HepG2 (cell line): ENCODE data around the gene RPL27A. TPM values are rescaled to one million over a fixed set of nuclear protein-coding genes. Genes with fewer than 3 reads are reported as not detected.
A peak's percentile ranks its signal among the peaks of the same experiment; 100 is the strongest.

Source experiments
- AFF4 ChIP-seq: sonication (generic); formaldehyde crosslinking; IDR thresholded peaks from 2 replicates; pipeline ENCODE4 v1.4.0; 2020; ENCODE audit warnings: missing genetic modification reagents
- CEBPZ ChIP-seq: IDR thresholded peaks from 2 replicates; pipeline ENCODE4 v1.6.1; 2012; ENCODE audit warnings: low read length, improper control_type of control experiment
- CHD4 ChIP-seq: fragments of 200-600 bp; sonication (generic); IDR thresholded peaks from 2 replicates; pipeline ENCODE4 v1.7.0; 2017; ENCODE audit warnings: mild to moderate bottlenecking, low read length, borderline replicate concordance
- ELF4 ChIP-seq: sonication (generic); formaldehyde crosslinking; IDR thresholded peaks from 2 replicates; pipeline ENCODE4 v1.5.0; 2020; ENCODE audit warnings: missing genetic modification reagents, mild to moderate bottlenecking, moderate library complexity, borderline replicate concordance
- FOXK2 ChIP-seq: fragments of 450-650 bp; IDR thresholded peaks from 2 replicates; pipeline ENCODE4 v1.6.1; 2016
- GATAD1 ChIP-seq: IDR thresholded peaks from 2 replicates; pipeline ENCODE4 v1.6.1; 2016; ENCODE audit warnings: missing genetic modification reagents, missing compliant biosample characterization
- JARID2 ChIP-seq: sonication (generic); formaldehyde crosslinking; IDR thresholded peaks from 2 replicates; pipeline ENCODE4 v1.8.1; 2023; ENCODE audit warnings: missing genetic modification reagents, inconsistent platforms; ENCODE audit not compliant: insufficient replicate concordance
- MTERF4 ChIP-seq: sonication (generic); formaldehyde crosslinking; IDR thresholded peaks from 2 replicates; pipeline ENCODE4 v1.8.0; 2023; ENCODE audit warnings: mild to moderate bottlenecking, missing genetic modification reagents
- SMAD3 ChIP-seq: sonication (generic); formaldehyde crosslinking; IDR thresholded peaks from 2 replicates; pipeline ENCODE4 v1.4.0; 2020; ENCODE audit warnings: missing genetic modification reagents
- ZBTB3 ChIP-seq: sonication (generic); formaldehyde crosslinking; IDR thresholded peaks from 2 replicates; pipeline ENCODE4 v1.4.0; 2020; ENCODE audit warnings: low read depth, mild to moderate bottlenecking, moderate library complexity, missing genetic modification reagents, borderline replicate concordance
- ZNF232 ChIP-seq: sonication (generic); formaldehyde crosslinking; IDR thresholded peaks from 2 replicates; pipeline ENCODE4 v1.4.0; 2020; ENCODE audit warnings: missing genetic modification reagents, borderline replicate concordance
- ZNF484 ChIP-seq: sonication (generic); formaldehyde crosslinking; IDR thresholded peaks from 2 replicates; pipeline ENCODE4 v1.5.1; 2020; ENCODE audit warnings: mild to moderate bottlenecking, low read depth, missing genetic modification reagents, borderline replicate concordance
- ZNF609 ChIP-seq: sonication (generic); formaldehyde crosslinking; IDR thresholded peaks from 2 replicates; pipeline ENCODE4 v1.4.0; 2020; ENCODE audit warnings: mild to moderate bottlenecking, missing genetic modification reagents, borderline replicate concordance
- polyA plus RNA-seq, 8 experiments: library from polyadenylated mRNA; depleted of rRNA in 3 of 8; stranded (reverse) in 7 of 8; unstranded in 1 of 8; fragments of >200 nt; fragmentation: Illumina TruSeq in 4 of 8; extraction: Trizol in 4 of 8; gene quantifications; 2 replicates each; pipeline versions ENCODE4 v1.2.1 to v1.2.3, GENCODE V29; 2011 to 2016; ENCODE audit warnings: low read depth in 4 of 8, missing spikeins in 1 of 8, mixed read lengths in 1 of 8; ENCODE audit not compliant: insufficient read depth in 1 of 8
- total RNA-seq, 5 experiments: library from RNA; depleted of rRNA; stranded (reverse); fragments of >200 nt; fragmentation: Illumina TruSeq; extraction: Trizol; gene quantifications; 2 replicates each; pipeline ENCODE4 v1.2.3, GENCODE V29; 2016; ENCODE audit warnings: low read depth in 1 of 5

Gene RPL27A
- total and polyA plus RNA-seq, 2 of the 13 experiments (the other 11 are each of a cell fraction or from before 2014, with no cell fraction given) = 1,531 to 2,153 TPM

GRCh38 chr11:8717876-8718753 is 35.5 kb downstream of the RPL27A start (continued):
- 0 out of 2 replicates have a peak, but pooled peaks have one; percentile 36 for TF ChIP-seq ZNF232 (CRISPR knock-in tag)
- no peak for TF ChIP-seq ELF4
- TF ChIP-seq SMAD3 (CRISPR knock-in tag) = no peak
- no peak for TF ChIP-seq ZBTB3 (CRISPR knock-in tag)
- TF ChIP-seq ZNF609 (CRISPR knock-in tag) = no peak
- TF ChIP-seq CEBPZ = no peak
- TF ChIP-seq AFF4 (CRISPR knock-in tag) = no peak
- TF ChIP-seq JARID2 (CRISPR knock-in tag) = peak; percentile 2
- TF ChIP-seq GATAD1 (CRISPR knock-in tag) = 0 out of 2 replicates have a peak, but pooled peaks have one; percentile 22
- TF ChIP-seq MTERF4 (CRISPR knock-in tag) = no peak
- peak; percentile 67 for TF ChIP-seq FOXK2
- no peak for TF ChIP-seq ZNF484 (CRISPR knock-in tag)
- TF ChIP-seq CHD4 = no peak
